ENCODE results near the gene RAPGEF2.
"Not testable (repeated sequence)": the region's sequence is repeated elsewhere in the genome, so short reads cannot be mapped to it uniquely, and the experiment has no call there.

The RAPGEF2 gene

DNA sequence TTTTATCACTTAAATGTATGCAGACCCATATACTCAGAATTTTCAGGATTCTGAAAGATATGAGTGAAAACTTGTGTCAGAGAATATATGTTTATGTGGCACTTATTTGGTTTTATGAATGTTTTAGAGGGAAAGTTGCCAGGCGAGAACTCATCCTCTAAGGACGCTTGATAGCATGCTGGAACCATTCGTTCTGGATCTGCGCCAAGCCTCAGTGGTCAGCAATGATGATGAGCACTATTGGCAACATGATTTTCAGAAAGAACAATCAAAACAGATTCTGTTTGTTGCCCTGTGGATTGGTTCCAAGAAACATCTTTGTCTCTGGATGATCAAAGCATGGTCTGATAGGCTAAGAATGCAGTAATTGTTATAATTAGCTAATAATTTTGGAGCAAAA, 32.1 kb upstream of the RAPGEF2 start:
- H3K4me3 ChIP-seq (ENCODE audit: low read depth, low read length) = no peak overlapping the region
- TF ChIP-seq CTCF (IDR thresholded peaks at IDR 0.05; ENCODE audit: borderline replicate concordance, insufficient read depth, low read depth, low read length) = no peak

DNA sequence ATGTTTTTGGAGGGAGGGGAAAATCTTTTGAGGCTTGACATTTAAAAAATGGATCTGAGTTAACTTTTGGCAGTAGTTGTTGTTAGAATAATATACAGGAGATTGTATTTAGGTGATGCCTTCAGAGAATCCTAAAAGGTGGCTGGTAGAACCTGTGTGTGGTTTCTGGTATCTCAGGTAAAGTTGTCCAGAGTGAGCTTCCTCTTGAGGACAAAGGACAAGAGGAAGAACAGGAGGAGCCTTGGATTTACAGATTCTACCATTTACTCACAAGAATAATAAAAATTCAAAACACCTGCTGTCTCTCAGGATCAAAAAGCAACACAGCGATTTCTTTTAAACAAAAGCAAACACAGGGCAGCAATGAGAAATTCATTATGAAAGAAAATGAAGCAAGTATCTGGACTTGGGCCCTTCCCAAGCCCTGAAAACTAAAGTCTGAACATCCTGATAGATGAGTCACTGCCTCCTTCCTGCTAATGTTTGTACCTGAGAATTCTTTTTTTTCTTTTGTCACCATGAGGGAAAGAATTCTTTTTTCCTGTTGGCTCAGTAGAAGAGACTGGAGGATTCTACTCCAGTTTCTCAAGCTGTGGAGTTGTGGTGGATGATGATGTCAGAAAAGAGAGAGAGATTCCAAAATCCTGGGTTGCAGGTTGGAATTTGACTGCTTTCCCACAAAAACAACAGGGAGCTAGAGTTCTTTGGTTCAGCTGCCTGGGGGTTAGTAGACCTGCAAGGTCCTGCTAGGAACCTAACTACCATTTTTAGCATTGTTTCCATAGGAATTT, 31.5 kb upstream of the RAPGEF2 start:
- TF ChIP-seq CTCF (IDR thresholded peaks at IDR 0.05; ENCODE audit: borderline replicate concordance, insufficient read depth, low read depth, low read length) = no peak
- H3K4me3 ChIP-seq (ENCODE audit: low read depth, low read length) = no peak overlapping the region

GRCh38 chr4:159071969-159072765, 30.7 kb upstream of the RAPGEF2 start:
- no peak for TF ChIP-seq CTCF (IDR thresholded peaks at IDR 0.05; ENCODE audit: borderline replicate concordance, insufficient read depth, low read depth, low read length)
- no peak overlapping the region for H3K4me3 ChIP-seq (ENCODE audit: low read depth, low read length)

GRCh38 chr4:159075531-159075932, 27.3 kb upstream of the RAPGEF2 start:
- H3K4me3 ChIP-seq (ENCODE audit: low read depth, low read length) = no peak overlapping the region
- TF ChIP-seq CTCF (IDR thresholded peaks at IDR 0.05; ENCODE audit: borderline replicate concordance, insufficient read depth, low read depth, low read length) = no peak

DNA sequence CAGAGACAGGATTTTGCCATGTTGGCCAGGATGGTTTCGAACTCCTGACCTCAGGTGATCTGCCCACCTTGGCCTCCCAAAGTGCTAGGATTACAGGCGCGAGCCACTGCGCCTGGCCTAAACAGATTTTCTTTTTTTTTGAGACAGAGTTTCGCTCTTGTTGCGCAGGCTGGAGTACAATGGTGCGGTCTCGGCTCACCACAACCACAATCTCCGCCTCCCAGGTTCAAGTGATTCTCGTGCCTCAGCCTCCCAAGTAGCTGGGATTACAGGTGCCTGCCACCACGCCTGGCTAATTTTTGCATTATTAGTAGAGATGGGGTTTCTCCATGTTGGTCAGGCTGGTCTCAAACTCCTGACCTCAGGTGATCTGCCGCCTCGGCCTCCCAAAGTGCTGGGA, 25.9 kb upstream of the RAPGEF2 start:
- H3K4me3 ChIP-seq (ENCODE audit: low read depth, low read length) = not testable (repeated sequence)

GRCh38 chr4:159077702-159078495, 25.0 kb upstream of the RAPGEF2 start:
- TF ChIP-seq CTCF (IDR thresholded peaks at IDR 0.05; ENCODE audit: borderline replicate concordance, insufficient read depth, low read depth, low read length) = no peak
- no peak overlapping the region for H3K4me3 ChIP-seq (ENCODE audit: low read depth, low read length)

GRCh38 chr4:159079074-159079473, 23.8 kb upstream of the RAPGEF2 start:
- no peak overlapping the region for H3K4me3 ChIP-seq (ENCODE audit: low read depth, low read length)
- TF ChIP-seq CTCF (IDR thresholded peaks at IDR 0.05; ENCODE audit: borderline replicate concordance, insufficient read depth, low read depth, low read length) = no peak
